Dedifferentiated amniotic fluid mesenchymal stem cell (primary cell): Measurements from ENCODE around the gene TAS2R50.
"Not testable (repeated sequence)": the region's sequence is repeated elsewhere in the genome, so short reads cannot be mapped to it uniquely, and the experiment has no call there.

Experiments
- DNase-seq: peaks from one replicate; pipeline ENCODE4 v3.0.0-alpha.2; 2016; ENCODE audit errors: extremely low spot score

Gene TAS2R50

GRCh38 chr12:10986812-10987211 lies at the start of gene TAS2R50:
TSS of gene TAS2R50 (minus strand) at chr12:10986912. CDS start at chr12:10986860, 52 bp downstream.
- DNase-seq, result no peak

- not testable (repeated sequence) for DNase-seq
Measured at GRCh38 chr12:11033959-11034358, 47.2 kb upstream of the TAS2R50 start.

- no peak for DNase-seq
Measured at GRCh38 chr12:11031307-11031706, 44.6 kb upstream of the TAS2R50 start, which contains the start of gene TAS2R31. TSS of gene TAS2R31 (minus strand) at chr12:11031407. CDS start at chr12:11031335, 72 bp downstream.

- DNase-seq, result no peak
Measured at GRCh38 chr12:11026118-11026517, 39.4 kb upstream of the TAS2R50 start.

GRCh38 chr12:11023387-11023786 lies 36.7 kb upstream of the TAS2R50 start:
- no peak for DNase-seq

GRCh38 chr12:11022520-11022919 lies 35.8 kb upstream of the TAS2R50 start, which contains the start of gene TAS2R19:
TSS of gene TAS2R19 (minus strand) at chr12:11022620. CDS start at chr12:11022571, 49 bp downstream.
- no peak for DNase-seq

- DNase-seq, result no peak
Measured at GRCh38 chr12:11016937-11017336, 30.2 kb upstream of the TAS2R50 start.

GRCh38 chr12:11015775-11016430 lies 29.2 kb upstream of the TAS2R50 start:
- no peak for DNase-seq

- DNase-seq, result no peak
Measured at GRCh38 chr12:11014234-11014633, 27.5 kb upstream of the TAS2R50 start.

- DNase-seq, result no peak
Measured at GRCh38 chr12:11007608-11008007, 20.9 kb upstream of the TAS2R50 start.

- no peak for DNase-seq
Measured at GRCh38 chr12:10998204-10998603, 11.5 kb upstream of the TAS2R50 start, which contains the start of gene TAS2R20. TSS of gene TAS2R20 (minus strand) at chr12:10998304. CDS start at chr12:10997875, 429 bp downstream.

- no peak for DNase-seq
Measured at GRCh38 chr12:10994307-10994706, 7.6 kb upstream of the TAS2R50 start.

- DNase-seq, result no peak
Measured at GRCh38 chr12:10989107-10989506, 2.4 kb upstream of the TAS2R50 start.

GRCh38 chr12:10982244-10982643 lies 4.5 kb downstream of the TAS2R50 start:
- DNase-seq, result no peak

GRCh38 chr12:10974965-10975364 lies 11.7 kb downstream of the TAS2R50 start:
- no peak for DNase-seq

- DNase-seq, result no peak
Measured at GRCh38 chr12:10968765-10969456, 17.8 kb downstream of the TAS2R50 start.

GRCh38 chr12:10967409-10967808 lies 19.3 kb downstream of the TAS2R50 start:
- DNase-seq, result peak; percentile 77

- DNase-seq, result no peak
Measured at GRCh38 chr12:10966314-10966713, 20.4 kb downstream of the TAS2R50 start.

GRCh38 chr12:10965476-10965875 lies 21.2 kb downstream of the TAS2R50 start:
- no peak for DNase-seq

GRCh38 chr12:10960211-10960610 lies 26.5 kb downstream of the TAS2R50 start:
- DNase-seq, result no peak

- no peak for DNase-seq
Measured at GRCh38 chr12:10959804-10960203, 26.9 kb downstream of the TAS2R50 start.

- DNase-seq, result no peak
Measured at GRCh38 chr12:10957741-10958140, 29.0 kb downstream of the TAS2R50 start.

GRCh38 chr12:10956085-10956484 lies 30.6 kb downstream of the TAS2R50 start:
- no peak for DNase-seq
